NCI-H524 (cell line): ENCODE measurements around the gene RBL1.
A peak's percentile ranks its signal among the peaks of the same experiment; 100 is the strongest.
"Not testable (repeated sequence)": the region's sequence is repeated elsewhere in the genome, so short reads cannot be mapped to it uniquely, and the experiment has no call there.

Experiments used
- DNase-seq, 2 experiments: peaks; one replicate each; lab custom pipeline; 2025; lab: John Stamatoyannopoulos, UW

Gene RBL1

GRCh38 chr20:37075932-37076685 lies 19.7 kb downstream of the RBL1 start:
- no peak for DNase-seq

- DNase-seq = no peak
These were observed 23.3 kb downstream of the RBL1 start for GRCh38 chr20:37072293-37073196.

- no peak for DNase-seq
These were observed 24.3 kb downstream of the RBL1 start for GRCh38 chr20:37071481-37071911.

GRCh38 chr20:37069563-37069962 lies 26.2 kb downstream of the RBL1 start:
- not testable (repeated sequence) for DNase-seq

- DNase-seq = no peak
These were observed 29.6 kb downstream of the RBL1 start for GRCh38 chr20:37066168-37066567.

- no peak for DNase-seq
These were observed 40.5 kb downstream of the RBL1 start for GRCh38 chr20:37055276-37055675.

GRCh38 chr20:37053230-37053950 lies 42.4 kb downstream of the RBL1 start:
- DNase-seq = no peak

- no peak for DNase-seq
These were observed 52.5 kb downstream of the RBL1 start for GRCh38 chr20:37042986-37043972.

- not testable (repeated sequence) for DNase-seq
These were observed 56.4 kb downstream of the RBL1 start for GRCh38 chr20:37039366-37039765.

GRCh38 chr20:37032077-37032476 lies 63.7 kb downstream of the RBL1 start:
- DNase-seq = no peak

- DNase-seq = no peak
These were observed 75.2 kb downstream of the RBL1 start for GRCh38 chr20:37020636-37021035.

- DNase-seq = not testable (repeated sequence)
These were observed 83.2 kb downstream of the RBL1 start for GRCh38 chr20:37012631-37013030.

- DNase-seq = not testable (repeated sequence)
These were observed 83.9 kb downstream of the RBL1 start for GRCh38 chr20:37011858-37012257.

GRCh38 chr20:37011147-37011546 lies 84.7 kb downstream of the RBL1 start:
- no peak for DNase-seq

- DNase-seq = peak; percentile 25 to 36
These were observed 87.7 kb downstream of the RBL1 start for GRCh38 chr20:37007898-37008649.

GRCh38 chr20:37005062-37005942 lies 90.5 kb downstream of the RBL1 start:
- DNase-seq = not testable (repeated sequence)

- DNase-seq = not testable (repeated sequence)
These were observed 94.2 kb downstream of the RBL1 start for GRCh38 chr20:37001634-37002033.

GRCh38 chr20:37000171-37000570 lies 95.6 kb downstream of the RBL1 start:
- not testable (repeated sequence) for DNase-seq

- DNase-seq = no peak
These were observed 97.1 kb downstream of the RBL1 start for GRCh38 chr20:36998652-36999051.
